ENCODE measurements around the gene LIMS2. TPM values are rescaled to one million over a fixed set of nuclear protein-coding genes. Genes with fewer than 3 reads are reported as not detected.

Gene LIMS2
- polyA plus RNA-seq, 1 donor (not counting 4 experiments of a cell fraction or from before 2014, with no cell fraction given): not detected

DNA sequence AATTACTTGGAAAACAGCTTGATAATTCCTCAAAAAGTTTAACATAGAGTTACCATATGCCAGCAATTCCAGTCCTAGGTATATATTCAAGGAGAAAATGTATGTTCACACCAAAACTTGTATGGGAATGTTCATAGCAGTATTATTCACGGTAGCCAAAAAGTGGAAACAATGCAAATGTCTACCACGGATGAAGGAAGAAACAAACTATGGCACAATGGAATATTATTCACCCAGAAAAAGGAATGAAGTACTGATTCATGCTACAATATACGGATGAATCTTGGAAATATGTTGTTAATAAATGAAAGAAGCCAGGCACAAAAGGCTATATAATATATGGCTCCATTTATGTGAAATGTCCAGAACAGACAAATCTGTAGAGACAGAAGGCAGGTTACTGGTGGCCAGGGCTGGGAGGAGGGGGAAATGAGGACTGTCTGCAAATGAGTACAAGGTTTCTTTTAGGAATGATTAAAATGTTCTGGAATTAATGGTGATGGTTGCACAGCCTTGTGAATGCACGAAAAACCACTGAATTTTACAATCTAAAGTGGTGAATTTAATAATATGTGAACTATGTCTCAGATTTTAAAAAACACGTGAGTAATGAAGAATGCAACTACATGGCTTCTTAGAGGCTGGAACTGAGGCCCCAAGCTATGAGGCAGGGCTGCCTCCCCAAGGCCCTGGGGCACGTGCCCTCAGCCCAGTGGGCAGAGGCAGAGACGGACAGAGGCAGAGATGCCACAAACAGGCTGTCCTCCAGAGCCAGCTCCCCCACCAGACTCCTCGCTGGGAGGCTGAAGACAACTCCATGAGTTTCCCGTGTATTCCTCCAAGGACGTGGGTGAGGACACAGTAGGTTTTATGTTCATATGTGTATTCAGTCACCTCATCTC lies 5.0 kb downstream of the LIMS2 start:
- no peak for DNase-seq (ENCODE audit: low read depth, low spot score)
- Histone ChIP-seq H2AFZ (ENCODE audit: control insufficient read depth, low read length) (no peak overlapping the region), H3K4me3 (ENCODE audit: control insufficient read depth in 2 of 3, extremely low read depth in 1 of 3, insufficient read depth in 2 of 3, low read depth in 1 of 3, low read length in 3 of 3) (no peak overlapping the region), H3K9ac (ENCODE audit: control insufficient read depth, extremely low read depth, insufficient read depth, low read length) (no peak overlapping the region), H3K27me3 (ENCODE audit: control insufficient read depth, extremely low read depth, insufficient read depth, low read length) (peaks cover 48% of the 10 kb centered on the region), H3K79me2 (ENCODE audit: control insufficient read depth, insufficient read depth, low read length) (no peaks in the 10 kb centered on the region), H3K4me1 (ENCODE audit: control insufficient read depth, extremely low read depth, insufficient read depth, low read length) (no peaks in the 10 kb centered on the region), H3K9me3 (ENCODE audit: control insufficient read depth, low read depth, low read length) (no peaks in the 10 kb centered on the region), H3K4me2 (ENCODE audit: control insufficient read depth, extremely low read depth, insufficient read depth, low read depth, low read length) (no peak overlapping the region), H3K36me3 (ENCODE audit: control insufficient read depth in 2 of 2, extremely low read depth in 1 of 2, insufficient read depth in 2 of 2, low read length in 2 of 2) (no peaks in the 10 kb centered on the region), H3K9me1 (ENCODE audit: control insufficient read depth, extremely low read depth, insufficient read depth, low read length) (no peaks in the 10 kb centered on the region), H4K20me1 (ENCODE audit: control insufficient read depth, extremely low read depth, insufficient read depth, low read length) (no peaks in the 10 kb centered on the region), H3K27ac (ENCODE audit: control insufficient read depth, insufficient read depth, low read length) (no peak overlapping the region)
- no peak for FAIRE-seq
- no peak for TF ChIP-seq EZH2 (IDR thresholded peaks at IDR 0.05; ENCODE audit: low read length)
- TF ChIP-seq, protein P1, sequence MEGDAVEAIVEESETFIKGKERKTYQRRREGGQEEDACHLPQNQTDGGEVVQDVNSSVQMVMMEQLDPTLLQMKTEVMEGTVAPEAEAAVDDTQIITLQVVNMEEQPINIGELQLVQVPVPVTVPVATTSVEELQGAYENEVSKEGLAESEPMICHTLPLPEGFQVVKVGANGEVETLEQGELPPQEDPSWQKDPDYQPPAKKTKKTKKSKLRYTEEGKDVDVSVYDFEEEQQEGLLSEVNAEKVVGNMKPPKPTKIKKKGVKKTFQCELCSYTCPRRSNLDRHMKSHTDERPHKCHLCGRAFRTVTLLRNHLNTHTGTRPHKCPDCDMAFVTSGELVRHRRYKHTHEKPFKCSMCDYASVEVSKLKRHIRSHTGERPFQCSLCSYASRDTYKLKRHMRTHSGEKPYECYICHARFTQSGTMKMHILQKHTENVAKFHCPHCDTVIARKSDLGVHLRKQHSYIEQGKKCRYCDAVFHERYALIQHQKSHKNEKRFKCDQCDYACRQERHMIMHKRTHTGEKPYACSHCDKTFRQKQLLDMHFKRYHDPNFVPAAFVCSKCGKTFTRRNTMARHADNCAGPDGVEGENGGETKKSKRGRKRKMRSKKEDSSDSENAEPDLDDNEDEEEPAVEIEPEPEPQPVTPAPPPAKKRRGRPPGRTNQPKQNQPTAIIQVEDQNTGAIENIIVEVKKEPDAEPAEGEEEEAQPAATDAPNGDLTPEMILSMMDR (optimal IDR thresholded peaks at IDR 0.05 in 1 of 3, IDR thresholded peaks at IDR 0.05 in 1 of 3, conservative IDR thresholded peaks at IDR 0.05 in 1 of 3; ENCODE audit: extremely low read depth in 1 of 3, insufficient read depth in 2 of 3, low read length in 3 of 3): no peak
- dilution Hi-C loops (cut with MboI; ENCODE audit: extremely low pct_ligation_motif_present, low sequenced_read_pairs): no loop called here

DNA sequence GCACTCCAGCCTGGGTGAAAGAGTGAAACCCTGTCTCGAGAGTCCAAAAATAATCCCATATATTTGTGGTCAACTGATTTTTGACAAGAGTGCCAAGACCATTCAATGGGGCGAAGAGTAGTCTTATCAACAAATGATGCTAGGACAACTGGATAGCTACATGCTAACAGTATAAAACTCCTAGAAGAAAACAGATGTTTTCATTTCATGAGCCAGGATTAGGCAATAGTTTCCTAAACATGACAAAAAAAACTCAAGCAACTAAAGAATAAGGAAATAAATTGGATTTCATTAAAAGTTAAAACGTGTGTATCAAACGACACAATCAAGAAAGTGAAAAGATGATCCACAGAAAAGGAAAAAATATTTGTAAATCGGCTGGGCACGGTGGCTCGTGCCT lies 6.3 kb downstream of the LIMS2 start:
- Histone ChIP-seq H3K9me1 (ENCODE audit: control insufficient read depth, extremely low read depth, insufficient read depth, low read length) (no peaks in the 10 kb centered on the region), H4K20me1 (ENCODE audit: control insufficient read depth, extremely low read depth, insufficient read depth, low read length) (no peaks in the 10 kb centered on the region), H3K36me3 (ENCODE audit: control insufficient read depth in 2 of 2, extremely low read depth in 1 of 2, insufficient read depth in 2 of 2, low read length in 2 of 2) (no peaks in the 10 kb centered on the region), H3K27me3 (ENCODE audit: control insufficient read depth, extremely low read depth, insufficient read depth, low read length) (peaks cover 50% of the 10 kb centered on the region), H3K27ac (ENCODE audit: control insufficient read depth, insufficient read depth, low read length) (no peak overlapping the region), H3K9me3 (ENCODE audit: control insufficient read depth, low read depth, low read length) (no peaks in the 10 kb centered on the region), H3K9ac (ENCODE audit: control insufficient read depth, extremely low read depth, insufficient read depth, low read length) (no peak overlapping the region), H3K4me1 (ENCODE audit: control insufficient read depth, extremely low read depth, insufficient read depth, low read length) (no peaks in the 10 kb centered on the region), H3K4me3 (ENCODE audit: control insufficient read depth in 2 of 3, extremely low read depth in 1 of 3, insufficient read depth in 2 of 3, low read depth in 1 of 3, low read length in 3 of 3) (no peak overlapping the region), H2AFZ (ENCODE audit: control insufficient read depth, low read length) (no peak overlapping the region), H3K4me2 (ENCODE audit: control insufficient read depth, extremely low read depth, insufficient read depth, low read depth, low read length) (no peak overlapping the region), H3K79me2 (ENCODE audit: control insufficient read depth, insufficient read depth, low read length) (no peaks in the 10 kb centered on the region)
- dilution Hi-C loops (cut with MboI; ENCODE audit: extremely low pct_ligation_motif_present, low sequenced_read_pairs): no loop called here
- no peak for FAIRE-seq
- DNase-seq (ENCODE audit: low read depth, low spot score): no peak
- TF ChIP-seq, protein P1 (optimal IDR thresholded peaks at IDR 0.05 in 1 of 3, IDR thresholded peaks at IDR 0.05 in 1 of 3, conservative IDR thresholded peaks at IDR 0.05 in 1 of 3; ENCODE audit: extremely low read depth in 1 of 3, insufficient read depth in 2 of 3, low read length in 3 of 3): no peak
- no peak for TF ChIP-seq EZH2 (IDR thresholded peaks at IDR 0.05; ENCODE audit: low read length)
